Cardiac septum (tissue), 1 donor: ENCODE measurements around the gene GLB1L. TPM values are rescaled to one million over a fixed set of nuclear protein-coding genes. Genes with fewer than 3 reads are reported as not detected.
"Not testable (repeated sequence)": the region's sequence is repeated elsewhere in the genome, so short reads cannot be mapped to it uniquely, and the experiment has no call there.

ENCODE experiments used
- DNase-seq: peaks from one replicate; pipeline ENCODE4 v3.0.0-alpha.2; 2020; ENCODE audit warnings: low spot score
- intact Hi-C: fragments of 100-400 bp; cut with DNase I; formaldehyde crosslinking; loops from one replicate; pipeline ENCODE4 v1.14.0; 2022
- total RNA-seq: library from RNA; stranded (reverse); fragmentation: NEBNext Ultra II Directional; extraction: Animal tissue kit (Norgen Biotek cat#: 25700); gene quantifications from one replicate; pipeline ENCODE4 v1.2.1, GENCODE V29; 2021
- donor health status: DM: no; HTN: no; CAD: no.

GLB1L gene
- total RNA-seq, 1 donor from 2014 or later, result 2.0 TPM

DNA sequence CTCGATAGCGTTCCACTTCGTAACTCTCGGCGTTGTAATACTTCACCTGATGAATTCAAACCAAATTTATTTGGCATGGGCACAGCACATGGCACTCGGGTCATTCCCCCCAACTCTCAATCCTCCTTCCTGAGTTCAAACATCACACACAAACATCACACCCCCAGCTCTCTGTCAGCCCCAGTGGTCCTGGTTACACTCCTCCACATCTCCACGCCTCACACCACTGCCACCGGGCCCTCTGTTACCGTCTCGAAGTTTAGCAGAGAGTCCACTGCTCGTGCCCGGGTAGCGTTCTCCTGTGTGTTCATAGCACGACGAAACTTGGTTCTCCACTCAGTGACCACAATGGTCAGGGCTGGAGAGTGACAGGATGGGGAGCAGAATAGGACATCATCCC lies 31.1 kb downstream of the GLB1L start:
- intact Hi-C loops, result no loop called here
- no peak for DNase-seq

DNA sequence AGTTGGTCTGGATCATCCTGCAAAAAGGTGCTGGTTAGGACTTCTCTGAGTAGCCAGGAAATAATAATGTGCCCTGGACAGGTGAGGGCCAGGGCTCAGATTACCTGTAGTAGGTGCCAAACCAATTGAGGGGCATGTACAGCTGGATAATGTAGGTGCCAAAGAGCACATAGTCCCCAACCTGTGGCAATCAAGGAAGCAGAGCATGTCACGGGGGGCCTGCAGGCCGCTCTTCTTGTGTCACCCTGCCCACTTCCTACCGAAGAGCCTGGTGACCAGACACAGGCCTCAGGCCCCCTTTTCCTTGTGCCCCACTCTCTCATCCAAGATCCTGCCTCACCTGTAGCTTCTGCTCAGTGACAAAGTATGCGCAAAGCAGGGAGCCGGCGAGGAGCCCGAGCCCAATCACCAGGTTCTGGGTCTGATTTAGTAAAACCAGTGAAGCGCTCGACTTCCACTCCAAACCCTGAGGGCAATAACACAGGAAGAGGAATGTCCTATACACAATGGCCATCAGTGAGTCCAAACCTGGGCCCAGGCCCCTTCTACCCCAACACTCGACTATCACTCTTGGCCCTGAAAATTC lies 31.7 kb downstream of the GLB1L start:
- no peak for DNase-seq

DNA sequence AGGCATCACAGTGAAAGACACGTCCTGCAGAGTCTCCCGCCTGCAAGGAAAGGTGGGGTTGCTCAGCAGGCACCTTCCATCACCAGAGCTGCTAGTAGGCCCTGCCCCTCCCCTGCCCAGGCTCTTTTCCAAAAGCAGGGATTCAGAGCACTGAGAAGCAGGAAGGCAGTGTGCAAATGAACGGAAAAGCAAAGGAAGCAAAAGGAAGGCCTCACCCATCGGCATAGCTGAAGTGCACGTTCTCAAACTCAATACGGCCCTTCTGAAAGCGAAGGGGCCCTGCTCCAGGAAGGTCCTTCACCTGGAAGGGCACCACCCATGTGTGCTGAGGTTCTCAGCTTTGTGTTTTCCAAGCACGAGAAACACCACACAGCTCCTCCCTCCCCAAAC lies 32.2 kb downstream of the GLB1L start:
- intact Hi-C loops, result no loop called here
- DNase-seq, result no peak

More for the DNA sequence above, 31.7 kb downstream of the GLB1L start:
- intact Hi-C loops, result no loop called here

DNA sequence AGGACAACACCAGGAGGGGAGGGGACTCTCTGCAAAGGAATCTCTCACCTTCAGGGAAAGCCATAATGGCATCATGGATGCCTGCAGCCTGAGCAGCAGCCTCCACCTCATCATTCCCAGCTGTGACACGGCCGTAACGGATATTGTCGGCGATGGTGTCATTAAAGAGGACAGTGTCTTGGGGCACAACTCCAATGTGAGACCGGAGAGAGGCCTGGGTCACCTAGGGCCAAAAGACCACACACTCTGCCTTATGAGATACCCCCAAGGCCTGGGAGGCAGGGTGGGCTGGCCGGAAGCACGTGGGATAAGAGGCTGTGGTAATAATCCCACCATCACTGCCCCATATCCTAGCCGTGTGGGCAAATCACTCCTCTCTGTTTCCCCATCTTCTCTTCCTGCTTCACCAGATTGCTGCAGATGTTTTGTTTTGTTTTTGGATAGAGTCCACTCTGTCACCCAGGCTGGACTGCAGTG lies 34.3 kb downstream of the GLB1L start:
- no peak for DNase-seq
- intact Hi-C loops, result no loop called here

DNA sequence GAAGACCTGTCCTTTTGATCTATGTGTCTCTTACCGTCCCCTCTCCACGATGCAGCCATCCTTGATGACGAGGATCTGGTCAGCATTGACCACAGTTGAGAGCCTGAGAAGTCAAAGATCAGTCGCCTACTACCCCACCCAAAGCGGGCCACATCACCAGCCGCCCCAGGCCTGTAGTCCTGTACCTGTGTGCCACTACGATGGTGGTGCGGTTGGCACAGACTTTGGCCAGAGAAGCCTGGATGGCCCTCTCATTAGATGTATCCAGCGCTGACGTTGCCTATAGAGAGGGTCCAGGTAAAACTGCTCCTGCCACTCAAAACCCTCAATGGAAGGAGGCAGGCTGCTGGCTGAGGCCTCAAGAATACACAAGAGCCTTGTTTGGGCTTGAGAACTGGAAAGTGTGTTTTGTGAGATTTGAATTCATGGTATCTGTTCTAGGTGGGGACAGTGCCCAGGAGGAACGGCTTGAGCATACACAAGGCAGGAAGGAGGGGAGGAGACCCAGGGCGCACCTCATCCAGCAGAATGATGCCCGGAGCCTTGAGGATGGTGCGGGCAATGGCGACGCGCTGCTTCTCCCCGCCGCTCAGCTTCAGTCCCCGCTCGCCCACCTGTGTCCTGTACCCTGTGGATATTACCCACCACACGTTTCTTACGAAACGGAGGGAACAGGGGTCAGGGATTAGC lies 34.9 kb downstream of the GLB1L start:
- intact Hi-C loops, result no loop called here
- DNase-seq, result no peak

DNA sequence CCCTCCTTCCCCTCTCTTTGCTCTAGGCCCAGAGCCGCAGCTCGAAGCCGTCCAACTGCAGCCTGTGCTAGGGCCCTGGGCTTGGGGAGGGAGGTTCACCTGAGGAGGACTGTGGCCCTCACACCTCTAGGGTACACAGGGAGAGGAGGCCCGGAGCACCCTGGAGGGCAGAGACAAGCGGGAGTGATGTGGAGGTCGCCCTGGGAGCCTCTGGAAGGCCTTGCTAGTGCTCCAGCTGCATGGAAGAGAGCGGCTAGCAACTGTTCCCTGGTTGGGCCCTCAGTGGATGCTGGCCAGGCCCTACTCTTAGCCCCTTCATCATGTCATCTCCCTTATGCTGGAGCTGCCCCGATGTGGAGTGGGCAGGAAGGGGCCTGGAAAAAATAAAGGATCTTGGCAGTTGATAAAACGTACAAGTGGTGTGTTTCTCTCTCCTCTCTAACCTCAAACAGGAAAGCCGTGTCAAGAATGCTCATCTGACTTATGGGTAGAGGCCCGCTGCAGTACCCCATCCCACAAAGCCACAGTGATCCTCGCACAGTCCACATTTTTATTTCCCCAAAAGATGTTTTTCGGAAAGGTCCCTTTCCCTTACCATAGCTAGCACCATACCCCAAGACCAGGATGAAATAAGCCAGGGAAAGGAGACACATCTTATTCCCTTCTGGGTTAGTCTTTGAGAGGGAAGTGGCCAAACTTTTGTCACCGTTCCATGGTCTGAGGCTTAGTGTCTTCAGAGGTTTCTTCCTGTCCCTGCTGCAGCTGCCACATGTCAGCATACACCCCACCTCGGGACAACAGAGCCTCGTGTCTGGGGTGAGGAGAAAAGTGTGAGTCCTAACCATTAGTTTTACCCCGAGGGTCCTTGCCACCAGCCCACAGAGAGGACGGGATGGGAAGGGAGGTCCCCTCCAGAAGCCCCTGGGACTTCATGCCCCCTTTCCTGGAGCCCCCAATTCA lies 35.7 kb downstream of the GLB1L start:
- intact Hi-C loops, result no loop called here
- DNase-seq, result no peak

DNA sequence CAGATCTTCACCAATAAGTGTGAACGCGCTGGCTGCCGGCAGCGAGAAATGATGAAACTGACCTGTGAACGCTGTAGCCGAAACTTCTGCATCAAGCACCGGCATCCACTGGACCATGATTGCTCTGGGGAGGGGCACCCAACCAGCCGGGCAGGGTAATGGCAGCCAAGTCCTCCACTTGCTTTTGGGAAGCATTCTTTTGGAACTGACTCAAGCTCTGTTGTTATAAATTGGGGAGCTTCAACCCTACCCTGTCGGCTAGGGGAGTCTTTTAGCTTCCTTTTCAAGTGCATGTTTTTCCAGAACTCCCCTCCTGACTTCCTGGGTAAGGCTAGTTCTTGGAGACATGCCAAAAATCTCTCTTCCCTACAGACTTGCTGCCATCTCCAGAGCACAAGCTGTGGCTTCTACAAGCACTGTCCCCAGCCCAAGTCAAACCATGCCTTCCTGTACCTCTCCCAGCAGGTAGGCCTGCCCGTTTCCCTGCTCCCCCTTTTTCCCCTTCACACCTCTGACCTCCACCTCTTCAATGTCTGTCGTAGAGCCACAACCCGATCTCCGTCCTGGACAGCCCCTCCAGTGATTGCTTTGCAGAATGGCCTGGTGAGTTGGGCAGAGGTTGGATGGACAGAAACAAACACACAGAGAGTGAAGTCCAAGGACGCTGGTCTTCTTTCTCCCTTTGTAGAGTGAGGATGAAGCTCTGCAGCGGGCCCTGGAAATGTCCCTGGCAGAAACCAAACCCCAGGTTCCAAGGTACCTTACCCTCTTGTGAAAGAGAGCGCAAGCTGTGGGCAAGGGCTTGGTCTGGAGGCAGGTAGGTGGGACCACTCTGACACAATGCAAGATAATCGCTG lies 37.1 kb downstream of the GLB1L start:
- intact Hi-C loops, result loop anchor here (2.0 kb wide), 1 partner anchor 31 kb away; the partner anchor contains the start of gene CNPPD1
- DNase-seq, result no peak

DNA sequence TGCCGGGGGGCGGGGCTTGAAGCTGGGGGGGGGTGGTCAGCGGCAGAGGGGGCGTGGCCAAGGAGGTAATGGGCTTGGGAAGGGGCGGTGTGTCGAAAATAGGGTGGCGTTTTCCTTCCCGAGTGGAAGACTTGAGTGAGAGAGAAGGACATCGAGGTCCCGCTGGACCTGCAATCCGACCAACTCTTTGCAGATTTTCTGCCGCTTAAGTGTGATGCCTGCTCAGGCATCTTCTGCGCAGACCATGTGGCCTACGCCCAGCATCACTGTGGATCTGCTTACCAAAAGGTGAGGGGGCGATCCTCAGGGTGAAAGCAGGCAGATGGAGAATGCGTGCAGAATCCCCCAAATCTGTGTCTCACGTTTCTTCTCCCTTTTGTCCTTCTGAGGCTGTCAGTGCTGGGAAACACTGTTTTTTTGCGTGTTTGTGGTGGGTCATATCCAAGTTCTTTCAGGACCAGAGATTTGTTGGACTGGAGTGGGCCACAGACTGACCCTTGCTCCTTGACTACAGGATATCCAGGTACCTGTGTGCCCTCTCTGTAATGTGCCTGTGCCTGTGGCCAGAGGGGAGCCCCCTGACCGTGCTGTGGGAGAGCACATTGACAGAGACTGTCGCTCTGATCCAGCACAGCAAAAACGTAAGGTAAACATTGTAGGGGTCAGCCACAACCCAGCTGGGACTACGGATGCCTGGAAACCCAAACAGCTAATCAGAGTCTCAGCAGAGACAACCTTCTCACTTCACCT lies 37.9 kb downstream of the GLB1L start:
- DNase-seq, result no peak
- intact Hi-C loops, result loop anchor here (2.0 kb wide), 1 partner anchor 31 kb away; the partner anchor contains the start of gene CNPPD1

DNA sequence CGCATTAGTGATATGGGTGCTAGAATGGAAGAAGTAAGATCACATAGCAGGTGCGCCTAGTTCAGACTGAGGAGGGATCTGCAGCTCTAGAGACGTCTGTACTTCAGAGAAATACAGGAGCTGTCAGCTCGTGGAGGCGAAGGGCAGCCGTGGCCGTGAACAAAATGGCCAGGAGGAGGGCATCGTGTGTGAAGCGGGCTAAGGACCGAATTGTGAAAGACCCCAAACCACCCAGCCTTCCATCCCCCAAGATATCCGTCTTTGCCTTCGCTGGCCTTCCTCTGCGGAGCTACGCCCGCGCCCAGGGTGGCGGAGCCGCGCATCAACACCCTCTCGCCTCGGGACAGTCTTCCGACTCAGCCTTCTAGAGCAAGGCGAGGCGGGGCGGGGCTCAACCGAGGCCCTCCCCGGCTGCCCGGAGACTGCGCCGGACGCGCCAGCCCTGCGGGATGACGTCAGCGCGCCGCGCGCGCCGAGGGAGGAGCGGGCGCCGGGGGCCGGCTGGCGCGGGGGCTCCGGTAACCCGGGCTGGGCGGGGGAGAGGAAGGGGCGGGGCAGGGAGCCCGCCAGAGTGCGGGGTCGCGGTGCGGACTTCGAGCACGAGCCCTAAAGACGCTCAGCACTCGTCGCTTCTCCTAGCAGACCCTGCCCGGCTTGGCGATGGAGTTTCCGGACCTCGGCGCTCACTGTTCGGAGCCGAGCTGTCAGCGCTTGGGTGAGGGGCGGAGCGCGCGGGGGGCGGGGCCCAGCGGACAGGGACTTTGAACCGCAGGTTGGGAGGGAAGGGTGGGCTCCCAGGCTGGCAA lies 38.7 kb downstream of the GLB1L start, which contains the start of gene ZFAND2B:
ZFAND2B (plus strand) TSS at position 455 of the 806 bp plus-strand sequence; CDS start at position 661, 206 bp downstream.
- intact Hi-C loops, result loop anchor here (1.0 to 2.0 kb wide), 3 partner anchors 30 to 46 kb away; partner anchors contain the start of genes CNPPD1, GLB1L, NHEJ1 and STK16
- peak; percentile 98 for DNase-seq

DNA sequence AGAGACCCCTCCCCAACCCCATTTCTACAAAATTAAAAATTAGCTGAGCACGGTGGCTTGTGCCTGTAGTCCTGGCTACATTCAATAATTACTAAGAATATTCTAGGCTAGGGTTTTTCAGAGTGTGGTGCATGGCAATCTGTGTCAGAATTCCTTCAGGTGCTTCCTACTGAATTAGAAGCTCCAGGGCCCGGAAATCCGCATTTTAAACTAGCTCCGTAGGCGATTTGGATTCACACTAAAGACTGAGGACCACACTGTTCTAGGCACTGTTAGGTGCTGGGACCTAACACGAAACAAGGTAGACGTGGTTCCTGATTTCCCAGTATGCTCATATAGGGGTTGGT lies 39.3 kb downstream of the GLB1L start:
- intact Hi-C loops, result loop anchor here (1.0 to 2.0 kb wide), 3 partner anchors 29 to 46 kb away; partner anchors contain the start of genes CNPPD1, GLB1L, NHEJ1 and STK16
- DNase-seq, result no peak

DNA sequence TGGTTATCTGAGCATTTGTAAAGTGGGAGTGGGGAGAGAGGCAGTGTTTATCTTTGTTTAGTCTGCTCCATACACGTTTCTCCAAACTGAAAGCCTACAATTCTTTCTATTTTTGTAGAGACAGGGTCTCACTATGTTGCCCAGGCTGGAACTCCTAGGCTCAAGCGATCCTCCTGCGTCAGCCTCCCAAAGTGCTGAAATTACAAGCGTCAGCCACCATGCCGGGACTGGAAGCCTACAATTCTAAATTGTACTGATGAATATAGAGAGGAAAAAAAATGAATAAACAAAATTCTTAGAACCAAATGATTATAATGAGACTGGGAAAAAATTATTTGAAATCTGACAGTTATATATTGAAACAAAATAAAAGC lies 40.1 kb downstream of the GLB1L start:
- DNase-seq, result no peak
- intact Hi-C loops, result no loop called here

DNA sequence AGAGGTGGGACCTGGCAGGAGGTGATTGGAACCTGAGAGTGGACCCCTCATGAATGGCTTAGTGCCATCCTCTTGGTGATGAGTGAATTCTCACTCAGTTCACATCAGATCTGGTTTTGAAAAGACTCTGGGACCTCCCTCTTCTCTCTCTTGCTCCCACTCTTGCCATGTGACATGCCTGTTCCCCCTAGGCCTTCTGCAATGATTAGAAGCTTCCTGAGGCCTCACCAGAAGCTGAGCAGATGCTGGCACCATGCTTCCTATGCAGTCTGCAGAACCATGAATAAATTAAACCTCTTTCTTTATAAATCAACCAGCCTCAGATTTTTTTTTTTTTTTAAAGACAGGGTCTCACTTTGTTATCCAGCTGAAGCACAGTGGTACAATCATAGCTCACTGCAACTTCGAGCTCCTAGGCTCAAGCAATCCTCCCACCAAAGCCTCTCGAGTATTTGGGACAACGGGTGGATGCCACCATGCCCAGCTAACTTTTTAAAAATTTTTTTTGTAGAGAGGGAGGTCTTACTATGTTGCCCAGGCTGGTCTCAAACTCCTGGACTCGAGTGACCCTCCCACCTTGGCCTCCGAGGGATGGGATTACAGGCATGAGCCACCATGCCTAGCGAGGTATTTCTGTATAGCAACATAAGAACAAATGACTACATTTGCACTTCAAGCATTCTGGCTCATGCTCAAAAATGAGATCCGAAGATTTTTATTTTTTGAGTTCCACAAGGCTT lies 40.6 kb downstream of the GLB1L start:
- intact Hi-C loops, result no loop called here

DNA sequence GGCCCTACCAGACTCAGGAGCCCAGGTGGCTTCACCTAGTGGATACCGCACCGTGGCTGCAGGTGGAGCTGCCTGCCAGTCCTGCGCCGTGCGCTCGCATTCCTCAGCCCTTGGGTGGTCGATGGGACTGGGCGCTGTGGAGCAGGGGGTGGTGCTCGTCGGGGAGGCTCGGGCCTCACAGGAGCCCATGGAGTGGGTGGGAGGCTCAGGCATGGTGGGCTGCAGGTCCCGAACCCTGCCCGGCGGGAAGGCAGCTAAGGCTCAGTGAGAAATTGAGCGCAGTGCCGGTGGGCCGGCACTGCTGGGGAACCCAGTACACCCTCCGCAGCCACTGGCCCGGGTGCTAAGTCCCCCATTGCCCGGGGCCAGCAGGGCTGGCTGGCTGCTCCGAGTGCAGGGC lies 43.9 kb downstream of the GLB1L start:
- intact Hi-C loops, result not testable (repeated sequence)

More for the DNA sequence above, 40.6 kb downstream of the GLB1L start:
- DNase-seq, result no peak

DNA sequence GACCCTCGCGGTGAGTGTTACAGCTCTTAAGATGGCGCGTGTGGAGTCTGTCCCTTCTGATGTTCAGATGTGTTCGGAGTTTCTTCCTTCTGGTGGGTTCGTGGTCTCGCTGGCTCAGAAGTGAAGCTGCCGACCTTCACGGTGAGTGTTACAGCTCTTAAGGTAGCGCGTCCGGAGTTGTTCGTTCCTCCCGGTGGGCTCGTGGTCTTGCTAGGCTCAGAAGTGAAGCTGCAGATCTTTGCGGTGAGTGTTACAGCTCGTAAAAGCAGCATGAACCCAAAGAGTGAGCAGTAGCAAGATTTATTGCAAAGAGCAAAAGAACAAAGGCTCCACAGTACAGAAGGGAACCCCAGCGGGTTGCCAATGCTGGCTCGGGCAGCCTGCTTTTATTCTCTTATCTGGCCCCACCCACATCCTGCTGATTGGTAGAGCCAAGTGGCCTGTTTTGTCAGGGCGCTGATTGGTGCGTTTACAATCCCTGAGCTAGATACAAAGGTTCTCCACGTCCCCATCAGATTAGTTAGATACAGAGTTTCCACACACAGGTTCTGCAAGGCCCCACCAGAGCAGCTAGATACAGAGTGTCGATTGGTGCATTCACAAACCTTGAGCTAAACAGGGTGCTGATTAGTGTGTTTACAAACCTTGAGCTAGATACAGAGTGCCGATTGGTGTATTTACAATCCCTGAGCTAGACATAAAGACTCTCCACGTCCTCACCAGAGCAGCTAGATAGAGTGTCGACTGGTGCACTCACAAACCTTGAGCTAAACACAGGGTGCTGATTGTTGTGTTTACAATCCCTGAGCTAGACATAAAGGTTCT lies 44.5 kb downstream of the GLB1L start:
- intact Hi-C loops, DNase-seq: not testable (repeated sequence)

More for the DNA sequence above, 43.9 kb downstream of the GLB1L start:
- DNase-seq, result not testable (repeated sequence)

DNA sequence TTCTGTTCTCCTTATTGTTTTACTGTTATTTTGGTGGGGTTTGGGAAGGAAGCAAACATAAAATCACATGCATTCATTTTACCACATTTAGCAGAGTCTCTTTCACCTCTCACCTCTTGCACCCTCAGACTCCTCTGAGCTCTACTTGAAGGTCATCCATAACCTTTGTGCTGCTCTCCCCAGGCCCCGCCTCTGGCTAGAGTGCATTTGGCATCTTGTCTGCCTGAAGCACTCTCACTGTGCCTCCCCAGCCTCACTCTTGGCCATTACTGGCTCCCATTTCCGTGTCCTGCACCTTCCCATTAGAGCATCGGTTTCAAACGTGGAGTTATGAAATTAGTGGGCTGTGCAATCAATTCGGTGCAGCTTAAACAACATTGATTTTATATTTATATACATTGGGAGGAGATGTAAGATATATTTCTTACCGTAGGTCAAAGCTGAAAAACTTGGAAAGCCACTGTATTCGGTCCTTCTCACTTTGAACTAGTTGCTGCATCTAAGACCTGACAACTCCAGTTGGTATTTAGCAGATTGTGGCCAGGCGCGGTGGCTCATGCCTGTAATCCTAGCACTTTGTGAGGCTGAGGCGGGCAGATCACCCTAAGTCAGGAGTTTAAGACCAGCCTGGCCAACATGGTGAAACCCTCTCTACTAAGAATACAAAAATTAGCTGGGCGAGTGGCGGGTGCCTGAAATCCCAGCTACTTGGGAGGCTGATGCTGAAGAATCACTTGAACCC lies 45.6 kb downstream of the GLB1L start:
- intact Hi-C loops, result no loop called here
- DNase-seq, result no peak
